NCI-H2081 treated with DMSO at 0.1 percent for 48 hours (cell line): ENCODE results near the gene OR2G3.
A peak's percentile ranks its signal among the peaks of the same experiment; 100 is the strongest.

Source experiments
- DNase-seq: peaks from one replicate; lab custom pipeline; 2025; lab: John Stamatoyannopoulos, UW

The OR2G3 gene

DNA sequence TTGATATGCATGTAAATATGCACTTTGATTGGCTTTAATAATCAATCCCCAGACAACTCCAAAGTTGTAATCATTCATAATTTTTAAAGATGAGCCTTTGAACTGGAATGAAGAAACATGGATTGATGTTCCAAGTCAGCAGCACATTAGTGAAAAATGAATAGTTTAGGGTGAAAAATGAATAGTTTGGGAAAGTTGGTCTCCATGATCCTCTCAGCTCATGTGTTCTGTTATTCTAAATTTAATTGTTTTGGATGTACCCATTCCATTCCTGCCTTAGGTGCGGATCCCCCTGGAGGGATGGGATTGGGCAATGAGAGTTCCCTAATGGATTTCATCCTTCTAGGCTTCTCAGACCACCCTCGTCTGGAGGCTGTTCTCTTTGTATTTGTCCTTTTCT, at the start of gene OR2G3:
TSS of gene OR2G3 (plus strand) at position 301 of the 400 bp plus-strand sequence. CDS start at position 301, 0 bp downstream.
- no peak for DNase-seq

DNA sequence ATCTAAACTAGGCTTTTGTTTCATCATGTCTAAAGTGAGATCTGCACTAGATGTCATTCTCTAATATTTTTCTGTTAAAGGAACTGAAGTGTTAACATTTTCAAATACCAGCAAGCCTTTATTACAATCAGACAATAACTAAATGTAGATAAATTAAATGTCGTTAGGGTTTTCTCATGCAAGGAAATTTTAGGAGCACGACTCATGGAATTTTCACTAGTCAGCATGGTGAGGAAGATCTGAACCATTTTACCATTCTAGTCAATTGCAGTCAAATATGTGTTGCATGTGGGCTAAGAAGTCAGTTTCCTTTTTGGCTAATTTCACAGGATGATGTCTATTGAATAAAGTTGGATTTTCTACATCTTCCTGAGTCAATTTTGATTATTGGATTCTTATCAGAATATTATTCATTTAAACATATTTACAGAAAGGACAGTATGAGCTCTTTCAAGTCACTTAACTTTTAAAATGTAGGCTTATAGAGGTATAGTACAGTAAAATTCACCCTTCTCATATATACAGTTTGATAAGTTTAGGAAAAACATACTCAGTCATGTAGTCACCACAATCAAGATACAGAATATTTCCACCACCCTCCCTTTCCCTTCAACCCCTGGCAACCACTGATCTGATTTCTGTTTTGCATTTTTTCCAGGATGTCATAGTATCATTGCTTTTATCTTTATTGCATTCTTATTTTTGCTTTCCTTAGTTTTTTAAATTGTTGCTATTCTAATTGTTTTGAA, 47.3 kb upstream of the OR2G3 start:
- DNase-seq = no peak

DNA sequence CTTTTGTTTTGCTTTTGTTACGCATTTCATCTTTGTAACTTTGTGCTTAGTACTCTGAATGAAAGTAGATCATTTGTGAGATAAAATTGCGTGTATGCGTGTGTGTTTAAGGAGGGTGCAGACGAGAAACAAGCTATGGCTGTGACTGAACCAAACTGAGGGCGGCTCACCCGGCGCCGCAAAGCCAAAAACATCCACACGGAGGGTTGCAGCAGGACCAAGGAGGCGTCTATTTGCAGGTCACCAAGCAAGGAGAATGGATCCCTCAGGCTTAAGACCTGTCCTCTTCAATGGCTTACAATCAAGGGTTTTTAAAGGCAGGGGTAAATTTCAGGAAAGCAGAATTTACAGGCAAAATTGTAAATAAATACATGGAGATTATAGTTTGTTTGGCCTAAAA, 43.7 kb upstream of the OR2G3 start:
- no peak for DNase-seq

DNA sequence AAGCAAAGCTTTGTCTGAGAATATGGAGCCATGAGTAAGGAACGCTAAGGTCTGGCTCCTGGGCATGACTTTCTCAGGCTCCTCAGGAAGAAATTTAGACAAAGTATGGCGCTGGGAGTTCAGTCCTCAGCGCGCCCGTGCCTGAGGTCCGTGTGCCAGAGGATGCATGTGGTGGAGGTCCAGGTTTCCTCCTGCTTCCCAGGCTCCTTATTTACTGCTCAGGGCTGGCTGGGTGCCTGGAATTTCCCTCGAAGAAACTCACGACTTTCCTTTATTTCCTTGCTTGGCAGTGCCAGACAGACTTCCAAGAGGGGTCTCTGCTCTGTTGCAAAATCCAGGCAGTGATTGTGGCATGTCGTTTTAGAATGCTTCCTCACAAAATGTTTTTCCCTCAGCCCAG, 43.2 kb upstream of the OR2G3 start:
- no peak for DNase-seq

DNA sequence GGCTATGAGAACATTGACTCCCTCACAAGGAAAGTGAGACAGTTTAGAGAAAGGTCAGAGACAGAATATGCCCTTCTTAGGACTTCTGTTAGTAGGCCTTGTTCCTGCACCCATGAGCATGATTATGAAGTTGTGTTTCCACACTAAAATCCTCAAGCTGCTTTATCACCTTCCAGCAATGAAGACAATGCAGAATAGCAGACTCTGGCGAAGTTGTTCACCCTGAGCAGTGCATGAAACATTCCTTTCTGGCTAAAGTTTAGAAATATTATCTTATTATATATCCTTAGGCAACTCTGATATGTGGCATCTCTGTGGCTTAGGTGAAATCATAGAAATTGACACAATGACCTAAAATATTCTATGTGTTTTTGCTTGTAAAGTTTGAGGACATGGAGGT, 31.1 kb upstream of the OR2G3 start:
- DNase-seq = no peak

DNA sequence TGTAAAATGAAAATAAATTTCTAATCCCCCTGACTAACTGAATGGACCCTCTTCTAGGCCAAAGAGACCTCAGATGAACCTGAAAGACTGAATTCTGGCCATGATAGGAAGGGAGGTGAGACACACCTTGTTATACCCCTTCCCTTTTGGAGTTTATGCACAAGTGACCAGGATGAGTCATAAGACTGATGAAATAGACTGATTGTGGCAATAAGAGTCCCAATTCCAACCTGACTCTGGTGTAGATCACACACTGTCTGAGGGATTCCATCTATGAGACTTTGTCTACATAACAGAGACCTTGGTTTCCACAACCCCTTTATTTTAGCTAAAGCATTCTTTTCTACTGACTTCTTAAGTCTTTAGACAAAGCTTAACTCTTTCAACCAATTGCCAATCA, 30.7 kb upstream of the OR2G3 start:
- DNase-seq = no peak

DNA sequence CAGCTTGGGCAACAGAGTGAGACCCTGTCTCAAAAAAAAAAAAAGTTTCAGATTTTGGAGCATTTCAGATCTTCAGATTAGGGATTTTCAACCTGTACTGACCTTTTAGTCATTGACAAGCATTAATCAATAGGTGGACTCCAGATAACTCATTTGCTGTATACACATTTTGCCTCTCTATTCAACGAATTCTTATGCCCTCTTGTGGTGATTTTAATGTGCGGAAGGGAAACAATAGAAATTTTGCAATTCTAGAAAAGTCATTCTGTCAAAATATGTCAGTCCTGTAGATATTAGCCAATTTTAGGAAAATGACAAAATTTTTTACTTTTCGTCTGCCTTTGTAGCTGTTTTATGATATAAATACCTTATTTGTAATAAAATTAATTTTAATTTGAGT, 28.9 kb upstream of the OR2G3 start:
- DNase-seq = no peak

DNA sequence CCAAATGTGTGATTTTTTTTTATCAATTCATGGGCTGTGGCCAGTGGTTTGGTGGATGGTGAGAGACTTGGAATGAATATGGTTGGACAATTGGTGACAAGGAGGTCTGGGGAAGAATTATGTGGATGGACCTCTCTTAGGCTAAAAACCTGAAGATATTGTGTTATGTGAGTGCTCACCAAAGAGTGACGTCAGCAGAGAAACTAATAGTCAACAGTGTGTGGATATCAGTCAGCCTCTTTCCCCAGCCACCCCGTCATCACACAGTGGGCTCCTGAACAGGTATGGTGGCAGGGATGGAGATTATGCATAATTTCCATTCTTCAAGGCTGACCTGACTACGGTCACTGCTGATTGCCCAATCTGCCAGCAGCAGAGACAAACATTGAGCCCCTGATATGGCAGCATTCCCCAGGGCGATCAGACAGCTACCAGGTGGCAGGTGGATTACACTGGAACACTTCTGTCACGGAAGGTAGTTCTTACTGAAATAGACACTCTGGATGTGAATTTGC, 26.4 kb upstream of the OR2G3 start:
- no peak for DNase-seq

DNA sequence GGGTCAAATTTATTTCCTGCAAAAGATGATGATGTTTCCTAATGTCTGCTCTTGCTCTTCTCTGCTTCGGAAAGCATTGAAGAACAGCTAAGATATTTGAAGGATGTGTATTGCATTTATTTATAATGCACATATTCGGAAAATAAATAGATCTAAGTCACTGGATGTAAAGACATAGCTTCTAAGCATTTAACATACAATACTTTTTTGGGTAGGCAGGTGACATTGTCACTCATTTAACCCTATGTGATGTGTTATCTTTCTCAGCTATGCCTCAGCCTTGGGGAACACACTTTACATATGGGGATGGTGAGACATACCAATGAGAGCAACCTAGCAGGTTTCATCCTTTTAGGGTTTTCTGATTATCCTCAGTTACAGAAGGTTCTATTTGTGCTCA, 17.3 kb upstream of the OR2G3 start, which contains the start of gene OR2G2:
TSS of gene OR2G2 (plus strand) at position 301 of the 400 bp plus-strand sequence. CDS start at position 301, 0 bp downstream.
- no peak for DNase-seq

DNA sequence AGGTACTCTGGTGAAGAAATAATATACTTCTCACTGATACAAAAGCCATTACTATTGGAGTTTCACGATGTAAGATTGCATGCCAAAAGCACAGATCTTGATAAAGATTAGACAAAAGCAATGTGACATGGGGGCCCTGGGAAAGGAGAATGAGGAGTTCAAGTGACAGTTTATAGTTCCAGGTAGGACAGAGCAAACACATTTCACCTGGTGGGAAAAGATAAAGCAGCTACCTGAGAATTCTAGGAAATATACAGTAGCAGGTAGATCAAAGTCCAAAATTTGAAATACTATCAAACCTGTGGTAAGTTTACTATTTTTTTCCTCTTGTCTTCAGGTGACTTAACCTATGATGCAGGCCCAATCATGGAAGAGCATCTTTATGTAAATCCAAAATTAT, 8.0 kb downstream of the OR2G3 start:
- no peak for DNase-seq

DNA sequence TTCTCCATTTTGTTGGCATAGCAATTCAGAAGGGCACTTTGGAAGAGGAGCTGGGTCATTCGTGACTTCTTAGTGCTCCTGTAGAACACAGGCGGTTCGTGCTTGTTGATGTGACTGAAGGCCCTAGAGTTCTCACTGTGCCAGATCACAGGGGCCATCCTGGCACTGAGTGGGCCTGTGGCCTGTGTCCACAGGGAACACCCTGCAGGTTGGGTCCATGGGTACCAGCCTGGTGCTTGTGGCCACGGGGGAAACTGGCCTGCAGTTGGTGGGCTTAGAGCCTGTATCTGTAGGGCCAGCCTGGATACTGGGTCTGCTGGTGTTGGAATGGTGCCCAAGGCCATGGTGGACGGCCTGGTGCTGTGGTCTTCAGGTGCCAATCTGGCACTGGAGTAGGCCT, 9.2 kb downstream of the OR2G3 start:
- DNase-seq = no peak

DNA sequence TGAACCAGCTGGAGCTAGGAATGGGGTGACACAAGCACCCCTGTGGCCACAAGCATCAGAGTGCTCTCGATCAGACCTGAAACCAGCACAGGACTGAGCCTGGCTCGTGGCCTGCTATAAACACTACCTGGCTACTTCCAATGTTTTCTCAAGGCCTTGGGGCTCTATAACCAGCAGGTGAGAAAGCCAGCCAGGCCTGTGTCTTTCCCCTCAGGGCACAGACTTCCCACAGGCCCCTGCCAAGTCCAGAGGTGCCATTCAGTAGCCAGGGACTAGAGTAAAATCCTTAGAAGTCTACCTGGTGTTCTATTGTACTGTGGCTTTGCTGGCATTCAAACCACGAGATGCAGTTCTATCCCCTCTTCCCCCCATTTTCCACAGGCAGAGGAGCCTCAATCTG, 22.6 kb downstream of the OR2G3 start:
- DNase-seq = no peak

DNA sequence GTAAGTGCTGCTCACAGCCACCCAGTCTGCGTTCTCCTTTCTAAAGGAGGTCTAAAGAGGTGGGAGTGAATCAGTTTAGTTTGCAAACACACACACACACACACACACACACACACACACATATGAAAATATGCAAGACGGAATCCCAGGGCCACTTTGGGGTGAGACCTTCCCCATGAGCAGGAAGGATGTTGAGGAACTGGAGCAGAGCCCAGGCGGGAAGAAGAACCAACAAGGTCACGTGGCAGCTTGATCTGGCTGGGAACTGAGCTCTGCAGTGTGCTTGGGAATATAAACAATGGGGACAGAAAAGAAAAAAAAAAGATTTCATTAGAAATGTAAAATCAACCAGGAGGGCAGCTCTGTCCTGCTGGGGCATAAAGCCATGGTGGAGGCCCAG, 32.6 kb downstream of the OR2G3 start:
- no peak for DNase-seq

DNA sequence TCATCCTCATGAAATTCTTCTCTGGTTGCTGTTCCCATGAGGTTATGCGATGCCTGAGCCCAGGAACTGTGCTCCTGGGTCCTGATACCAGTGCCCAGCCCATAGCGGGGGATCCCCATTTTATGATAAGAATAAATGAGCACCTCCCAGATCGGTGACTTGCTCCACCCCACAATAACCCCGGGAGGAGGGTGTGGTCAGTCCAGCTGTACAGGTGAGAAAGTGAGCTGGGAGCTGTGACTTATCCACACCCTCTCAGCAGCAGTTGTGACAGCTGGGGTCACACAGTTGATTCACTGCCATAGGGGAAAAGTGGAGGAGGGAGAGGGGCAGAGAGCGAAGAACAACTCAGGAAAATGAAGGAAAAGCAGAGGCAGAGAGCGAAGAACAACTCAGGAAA, 33.4 kb downstream of the OR2G3 start:
- no peak for DNase-seq

DNA sequence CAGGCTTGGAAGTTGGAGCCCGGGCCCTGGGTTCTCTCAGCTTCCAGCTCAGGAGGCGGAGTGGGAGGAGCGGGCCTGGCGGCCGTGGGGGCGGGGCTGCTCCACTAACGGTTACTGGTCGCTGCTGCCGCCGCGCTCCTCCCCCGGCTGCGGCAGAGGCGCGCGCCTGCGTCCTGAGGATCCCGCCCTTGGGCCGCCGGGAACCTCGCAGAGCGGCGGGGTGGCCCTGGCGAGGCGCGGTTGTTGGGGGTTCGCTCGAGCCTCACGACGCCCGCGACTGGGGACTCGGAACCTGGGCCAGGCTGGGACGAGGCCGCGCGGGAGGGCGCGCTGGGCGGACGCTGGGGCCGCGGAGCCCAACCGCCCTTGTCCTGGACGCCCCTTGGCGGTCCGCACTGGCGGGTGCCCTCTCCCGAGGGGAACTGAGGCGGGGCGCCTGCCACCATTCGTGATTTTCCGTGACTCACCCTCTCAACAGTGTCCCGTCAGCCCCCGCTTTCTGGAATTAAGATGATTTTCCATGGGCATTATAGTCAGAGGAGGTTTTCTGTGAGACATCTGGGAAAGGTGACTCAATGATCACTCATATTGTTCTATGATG, 34.1 kb downstream of the OR2G3 start:
- DNase-seq = no peak

DNA sequence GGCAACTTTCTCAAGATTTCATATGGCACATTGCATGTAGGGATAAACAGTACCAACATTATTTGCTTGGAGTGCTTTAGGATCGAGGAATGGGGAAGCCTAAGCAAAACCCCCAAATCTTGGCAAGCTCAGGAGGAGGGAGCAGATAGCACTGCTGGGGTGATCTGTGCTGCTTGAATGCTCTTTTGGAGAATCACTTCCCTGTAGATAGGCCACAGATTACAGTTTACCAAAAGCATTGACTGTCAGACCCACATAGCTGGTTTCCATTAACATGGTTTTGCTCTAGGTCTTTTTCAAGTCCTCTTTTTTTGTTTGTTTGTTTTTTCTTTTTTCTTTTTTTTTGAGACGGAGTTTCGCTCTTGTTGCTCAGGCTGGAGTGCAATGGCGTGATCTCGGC, 37.4 kb downstream of the OR2G3 start:
- DNase-seq = no peak

DNA sequence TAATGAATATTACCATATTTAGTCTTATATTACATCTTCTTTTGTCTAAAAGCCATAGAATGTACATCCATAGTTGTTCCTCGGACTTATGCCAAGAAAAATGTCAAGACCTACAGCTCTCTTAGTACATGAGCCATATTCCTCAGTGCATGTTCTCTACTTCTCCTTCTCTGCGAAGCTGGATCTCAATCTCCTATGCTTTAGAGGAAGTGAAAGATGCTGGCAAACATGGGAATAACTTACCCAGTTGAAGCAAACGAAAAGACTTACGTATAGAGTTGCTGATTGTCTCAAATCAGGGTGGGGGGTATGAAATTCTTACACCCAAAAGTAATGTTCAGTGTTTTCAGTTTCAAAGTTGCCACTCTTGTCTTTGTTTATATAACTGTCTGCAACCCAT, 41.5 kb downstream of the OR2G3 start:
- DNase-seq = no peak

DNA sequence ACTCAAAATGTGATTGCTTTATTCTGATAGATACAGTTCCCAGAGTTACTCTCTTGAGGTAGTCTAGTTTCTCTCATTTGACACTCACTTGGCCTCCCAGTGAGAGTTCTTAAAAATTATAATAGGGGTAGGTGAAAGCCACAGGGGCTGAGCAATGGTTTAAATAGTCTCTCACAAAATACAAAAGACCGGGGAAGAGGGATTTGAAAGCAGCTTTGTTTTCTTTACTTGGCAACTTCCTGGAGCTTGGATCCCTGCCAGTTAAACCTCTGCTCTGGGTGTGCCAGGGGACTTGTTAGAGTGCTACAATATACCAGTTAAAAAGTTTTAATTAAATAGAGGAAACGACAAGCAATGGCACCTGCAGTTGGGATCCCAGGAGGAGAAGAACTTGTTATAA, 42.5 kb downstream of the OR2G3 start:
- peak; percentile 61 for DNase-seq

DNA sequence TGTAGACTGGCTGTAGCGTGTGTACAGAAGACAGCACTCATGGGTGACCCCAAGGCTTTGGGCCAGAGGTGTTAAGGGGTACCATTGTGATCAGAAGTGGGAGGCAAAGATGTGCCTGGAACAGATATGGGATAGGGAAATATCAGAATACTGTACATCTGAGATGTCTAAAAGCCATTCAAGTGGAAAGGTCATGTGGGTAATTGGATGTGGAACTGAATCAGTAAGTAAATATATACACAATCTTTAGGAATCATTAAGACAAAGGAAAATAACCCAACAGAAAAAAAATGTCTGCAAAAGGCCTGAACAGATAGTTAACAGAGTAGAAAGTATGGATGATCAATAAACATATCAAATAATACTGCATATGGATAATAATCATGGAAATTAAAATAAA, 47.7 kb downstream of the OR2G3 start:
- DNase-seq = no peak
